Progenitor cell of endocrine pancreas (in vitro differentiated cells): Measurements from ENCODE around the gene ARID1B. TPM values are rescaled to one million over a fixed set of nuclear protein-coding genes. Genes with fewer than 3 reads are reported as not detected.

Experiments used
- DNase-seq: peaks from one replicate; pipeline ENCODE4 v3.0.0; 2021; ENCODE audit warnings: low spot score; ENCODE audit not compliant: unreplicated experiment
- H3K27ac Mint-ChIP-seq: 2 replicates; pipeline ENCODE4 v1.8.0; 2021; ENCODE audit warnings: mild to moderate bottlenecking, moderate library complexity, mixed read lengths
- H3K27me3 Mint-ChIP-seq: 2 replicates; pipeline ENCODE4 v1.8.0; 2021; ENCODE audit warnings: mixed read lengths
- H3K36me3 Mint-ChIP-seq: 2 replicates; pipeline ENCODE4 v1.8.0; 2022; ENCODE audit warnings: mixed read lengths; ENCODE audit not compliant: insufficient read depth
- H3K4me1 Mint-ChIP-seq: 2 replicates; pipeline ENCODE4 v1.8.0; 2021; ENCODE audit warnings: low read depth, mixed read lengths
- H3K4me3 Mint-ChIP-seq: 2 replicates; pipeline ENCODE4 v1.8.0; 2021; ENCODE audit warnings: low read depth, mild to moderate bottlenecking, moderate library complexity, mixed read lengths
- H3K9me3 Mint-ChIP-seq: 2 replicates; pipeline ENCODE4 v1.8.0; 2021; ENCODE audit warnings: low read depth, mixed read lengths
- total RNA-seq: library from RNA; stranded (reverse); gene quantifications from 2 replicates; pipeline ENCODE4 v1.2.1, GENCODE V29; 2021
- TF ChIP-seq, protein P1 (sequence below): fragments of 200-600 bp; sonication (generic); IDR thresholded peaks from one replicate; pipeline ENCODE4 v1.5.0; 2021; ENCODE audit warnings: antibody characterized with exemption, mild to moderate bottlenecking; ENCODE audit not compliant: unreplicated experiment

The ARID1B gene
- total RNA-seq, 1 donor from 2014 or later = 152 TPM

DNA sequence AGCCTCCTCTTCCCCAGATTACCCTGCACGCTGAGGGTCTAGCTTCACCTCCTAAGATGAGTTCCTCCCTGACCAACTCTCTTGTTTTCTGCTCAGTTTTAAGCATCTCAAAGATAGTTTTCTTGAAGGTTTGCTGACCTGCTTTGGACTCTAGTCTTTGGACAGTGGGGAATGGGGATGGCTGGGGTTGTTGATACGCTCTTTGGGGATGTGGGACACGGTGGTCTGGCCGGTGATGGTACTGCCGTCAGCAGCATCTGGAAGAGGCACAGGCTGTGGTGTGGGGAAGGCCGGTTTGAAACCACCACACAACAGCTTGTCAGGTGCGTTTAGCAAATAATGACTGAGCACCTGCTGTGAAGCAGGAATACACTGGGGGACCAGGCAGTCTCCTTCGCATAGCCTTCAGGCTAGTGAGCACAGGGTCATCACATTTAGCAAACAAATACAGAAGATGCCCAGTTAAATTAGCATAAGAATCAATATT, 452.0 kb downstream of the ARID1B start:
- TF ChIP-seq, protein P1, sequence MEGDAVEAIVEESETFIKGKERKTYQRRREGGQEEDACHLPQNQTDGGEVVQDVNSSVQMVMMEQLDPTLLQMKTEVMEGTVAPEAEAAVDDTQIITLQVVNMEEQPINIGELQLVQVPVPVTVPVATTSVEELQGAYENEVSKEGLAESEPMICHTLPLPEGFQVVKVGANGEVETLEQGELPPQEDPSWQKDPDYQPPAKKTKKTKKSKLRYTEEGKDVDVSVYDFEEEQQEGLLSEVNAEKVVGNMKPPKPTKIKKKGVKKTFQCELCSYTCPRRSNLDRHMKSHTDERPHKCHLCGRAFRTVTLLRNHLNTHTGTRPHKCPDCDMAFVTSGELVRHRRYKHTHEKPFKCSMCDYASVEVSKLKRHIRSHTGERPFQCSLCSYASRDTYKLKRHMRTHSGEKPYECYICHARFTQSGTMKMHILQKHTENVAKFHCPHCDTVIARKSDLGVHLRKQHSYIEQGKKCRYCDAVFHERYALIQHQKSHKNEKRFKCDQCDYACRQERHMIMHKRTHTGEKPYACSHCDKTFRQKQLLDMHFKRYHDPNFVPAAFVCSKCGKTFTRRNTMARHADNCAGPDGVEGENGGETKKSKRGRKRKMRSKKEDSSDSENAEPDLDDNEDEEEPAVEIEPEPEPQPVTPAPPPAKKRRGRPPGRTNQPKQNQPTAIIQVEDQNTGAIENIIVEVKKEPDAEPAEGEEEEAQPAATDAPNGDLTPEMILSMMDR = no peak
- Mint-ChIP-seq H3K36me3 (no peaks in the 10 kb centered on the region), H3K4me1 (no peaks in the 10 kb centered on the region), H3K4me3 (no peak overlapping the region), H3K27me3 (peaks cover 35% of the 10 kb centered on the region), H3K27ac (peak overlapping the region; percentile 23), H3K9me3 (no peaks in the 10 kb centered on the region)
- no peak for DNase-seq

DNA sequence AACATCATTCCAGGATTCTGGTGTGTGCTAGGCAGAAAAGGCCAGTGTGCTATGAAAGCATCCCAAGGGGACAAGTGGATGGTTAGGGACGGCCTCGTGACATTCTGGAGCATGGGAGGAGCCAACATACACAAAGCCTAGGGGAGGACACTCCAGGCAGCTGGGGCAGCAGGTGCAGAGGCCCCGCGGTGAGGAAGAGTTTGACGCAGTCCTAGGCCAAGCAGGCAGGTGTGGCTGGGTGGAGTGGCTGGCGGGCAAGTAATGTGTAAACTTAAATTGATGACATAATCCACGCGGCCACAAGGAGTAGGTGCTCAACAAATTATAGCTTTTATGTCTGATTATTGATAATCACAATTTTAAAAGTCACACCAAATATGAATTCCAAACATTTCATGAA, 452.5 kb downstream of the ARID1B start:
- H3K4me3 Mint-ChIP-seq = no peak overlapping the region

DNA sequence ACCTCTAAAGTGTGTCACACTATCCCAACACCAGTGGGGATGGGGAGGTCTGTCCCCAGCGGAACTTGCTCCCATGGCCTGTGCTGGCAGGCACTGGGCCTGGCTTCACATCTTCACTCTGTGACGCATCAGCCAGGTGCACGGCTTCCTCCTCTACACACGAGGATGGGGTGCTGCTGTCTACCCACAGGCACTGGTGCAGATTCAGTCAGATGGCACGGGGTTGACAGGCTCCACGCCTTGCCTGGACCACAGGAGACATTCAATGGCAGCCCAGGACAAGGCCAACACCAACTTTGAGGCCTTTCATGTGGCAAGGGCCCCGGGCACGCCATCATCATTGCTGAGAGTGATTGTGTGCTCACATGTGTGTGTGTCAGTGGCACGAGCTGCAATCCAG, 453.7 kb downstream of the ARID1B start:
- H3K4me3 Mint-ChIP-seq = no peak overlapping the region
- H3K27me3 Mint-ChIP-seq = peaks cover 52% of the 10 kb centered on the region
- H3K36me3 Mint-ChIP-seq = no peaks in the 10 kb centered on the region
- H3K4me1 Mint-ChIP-seq = peaks cover 3% of the 10 kb centered on the region
- DNase-seq = no peak
- TF ChIP-seq, protein P1 = no peak
- H3K27ac Mint-ChIP-seq = no peak overlapping the region
- H3K9me3 Mint-ChIP-seq = no peaks in the 10 kb centered on the region

More for the DNA sequence above, 452.5 kb downstream of the ARID1B start:
- no peak for DNase-seq
- no peak overlapping the region for H3K27ac Mint-ChIP-seq
- H3K36me3 Mint-ChIP-seq = no peaks in the 10 kb centered on the region
- TF ChIP-seq, protein P1 = no peak
- no peaks in the 10 kb centered on the region for H3K4me1 Mint-ChIP-seq
- peaks cover 40% of the 10 kb centered on the region for H3K27me3 Mint-ChIP-seq
- H3K9me3 Mint-ChIP-seq = no peaks in the 10 kb centered on the region

DNA sequence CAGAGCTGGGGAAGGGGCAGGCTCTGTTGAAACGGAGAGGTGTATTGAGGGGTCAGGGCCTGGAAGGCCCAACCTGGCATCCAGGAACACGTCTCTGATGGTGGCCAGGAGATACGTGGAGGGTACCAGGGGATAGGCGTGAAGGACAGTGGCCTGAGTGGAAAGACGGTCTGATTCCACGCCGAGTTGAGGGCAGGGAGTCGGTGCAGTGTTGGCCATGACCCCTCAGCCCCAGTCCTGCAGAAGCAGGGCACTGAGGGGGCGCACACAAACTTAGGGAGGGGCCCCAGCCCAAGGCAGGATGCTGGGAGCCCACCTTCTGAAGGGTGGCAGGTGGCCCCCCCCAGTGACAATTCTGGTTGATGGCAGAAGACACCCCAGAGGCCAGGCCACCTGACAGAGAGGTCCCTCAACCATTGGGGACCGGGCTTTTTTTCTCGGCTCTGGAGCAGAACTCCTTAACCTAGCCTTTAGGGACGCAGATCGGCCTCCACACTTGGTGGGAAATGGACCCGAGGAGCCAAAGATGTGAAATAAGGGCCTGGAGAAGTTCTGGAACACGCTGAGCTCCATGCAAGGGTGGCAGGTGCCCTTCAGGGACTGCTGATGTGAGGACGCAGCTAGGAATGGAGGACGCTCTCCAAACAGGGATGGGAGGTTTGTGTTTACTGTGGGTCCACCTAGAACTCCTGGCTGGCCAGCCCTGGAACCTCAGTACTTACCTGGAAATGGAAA, 455.1 kb downstream of the ARID1B start:
- Mint-ChIP-seq H3K27me3 (peaks cover 58% of the 10 kb centered on the region), H3K4me1 (peaks cover 7% of the 10 kb centered on the region), H3K9me3 (no peaks in the 10 kb centered on the region), H3K27ac (no peak overlapping the region), H3K36me3 (no peaks in the 10 kb centered on the region), H3K4me3 (no peak overlapping the region)
- TF ChIP-seq, protein P1 = no peak
- DNase-seq = no peak

DNA sequence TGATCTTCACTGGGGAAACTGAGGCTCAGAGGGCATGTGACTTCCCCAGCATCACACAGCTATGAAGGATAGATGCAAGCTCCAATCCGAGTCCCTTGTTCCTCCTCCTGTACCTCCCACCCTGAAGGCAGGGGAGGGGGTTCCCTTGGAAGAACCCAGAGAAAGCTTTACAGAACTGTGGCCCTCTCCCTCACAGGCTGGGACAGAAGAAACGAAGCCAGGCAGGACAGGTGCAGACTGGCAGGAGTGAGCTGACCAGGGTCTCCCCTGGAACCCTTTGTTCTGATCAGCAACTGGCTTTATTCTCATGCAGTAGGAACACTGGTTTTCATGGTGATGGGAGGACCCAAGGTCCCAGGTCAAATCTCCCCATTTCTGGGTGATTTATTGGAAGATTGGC, 456.0 kb downstream of the ARID1B start:
- peaks cover 65% of the 10 kb centered on the region for H3K27me3 Mint-ChIP-seq
- no peak overlapping the region for H3K27ac Mint-ChIP-seq

More for the DNA sequence above, 456.0 kb downstream of the ARID1B start:
- Mint-ChIP-seq H3K36me3 (no peaks in the 10 kb centered on the region), H3K4me3 (no peak overlapping the region), H3K9me3 (peaks cover 2% of the 10 kb centered on the region), H3K4me1 (peaks cover 10% of the 10 kb centered on the region)
- TF ChIP-seq, protein P1 = no peak
- DNase-seq = no peak
